Measurements from ENCODE around the gene CTDSPL. TPM values are rescaled to one million over a fixed set of nuclear protein-coding genes. Genes with fewer than 3 reads are reported as not detected.

CTDSPL gene
- total and polyA plus RNA-seq, 2 of the 8 experiments (the other 6 are each of a cell fraction or from before 2014, with no cell fraction given): 20.3 to 42.2 TPM

GRCh38 chr3:38002291-38002876, 140.7 kb downstream of the CTDSPL start (continued):
- TF ChIP-seq RXRA (IDR thresholded peaks at IDR 0.05; ENCODE audit: insufficient read depth, low read depth, low read length) (no peak), GTF2F1 (IDR thresholded peaks at IDR 0.05; ENCODE audit: borderline replicate concordance, low read depth, low read length) (no peak), ATF2 (IDR thresholded peaks at IDR 0.05; ENCODE audit: low read length) (no peak), BCL11A (IDR thresholded peaks at IDR 0.05; ENCODE audit: low read depth in 2 of 2, low read length in 2 of 2) (no peak), BACH1 (IDR thresholded peaks at IDR 0.05; ENCODE audit: low read length) (no peak)
